Right ventricle myocardium superior (tissue), 1 donor: ENCODE results near the gene LPAR1. TPM values are rescaled to one million over a fixed set of nuclear protein-coding genes. Genes with fewer than 3 reads are reported as not detected.

Source experiments
- ATAC-seq: fragments of 200-7000 bp; cut with Tn5 transposase; one replicate; pipeline ENCODE4 v1.9.1; 2020; ENCODE audit warnings: mild to moderate bottlenecking; ENCODE audit not compliant: poor library complexity
- DNase-seq: peaks from one replicate; pipeline ENCODE4 v3.0.0-alpha.2; 2020
- intact Hi-C: fragments of 100-400 bp; cut with DNase I; formaldehyde crosslinking; loops from one replicate; pipeline ENCODE4 v1.11.2; 2022
- total RNA-seq: library from RNA; stranded (reverse); fragmentation: NEBNext Ultra II Directional; extraction: Animal tissue kit (Norgen Biotek cat#: 25700); gene quantifications from one replicate; pipeline ENCODE4 v1.2.1, GENCODE V29; 2021
- donor health status: DM: no; HTN: yes; CAD: no; lungs with severe emphysema.

The LPAR1 gene
- total RNA-seq, 1 donor from 2014 or later = 12.7 TPM

DNA sequence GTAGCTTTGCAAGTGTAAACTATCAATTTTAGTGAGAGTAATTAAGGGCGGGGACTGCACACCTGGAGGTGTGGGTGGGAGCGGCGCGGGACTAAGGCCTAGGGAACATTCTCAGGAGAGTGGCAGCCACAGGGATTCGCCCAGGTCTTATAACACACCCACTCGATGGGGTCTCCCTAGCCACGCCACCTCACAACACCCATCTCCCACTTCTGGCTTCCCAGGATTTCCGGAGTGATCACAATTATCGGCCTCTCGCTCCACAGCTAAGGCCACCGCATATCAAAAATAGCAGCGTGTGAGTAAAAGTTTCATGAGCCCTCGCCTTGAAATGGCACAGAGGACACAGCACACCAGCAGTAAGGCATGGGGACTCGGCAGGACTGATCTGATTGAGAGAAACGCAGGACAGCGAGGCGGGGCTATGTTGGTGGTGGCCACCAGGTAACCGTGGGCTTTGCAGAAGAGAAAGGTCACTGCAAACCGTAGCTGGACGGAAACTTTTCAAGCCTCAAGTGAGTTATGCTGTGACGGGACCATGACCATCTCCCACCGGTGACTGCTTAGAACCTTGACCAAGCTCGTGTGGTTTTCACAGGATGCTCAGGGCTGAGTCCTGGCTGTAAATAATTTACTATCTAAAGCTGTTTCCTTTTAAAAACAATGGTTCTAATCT, 1.1 kb upstream of the LPAR1 start:
- intact Hi-C loops = no loop called here
- no peak for DNase-seq
- ATAC-seq = no peak

DNA sequence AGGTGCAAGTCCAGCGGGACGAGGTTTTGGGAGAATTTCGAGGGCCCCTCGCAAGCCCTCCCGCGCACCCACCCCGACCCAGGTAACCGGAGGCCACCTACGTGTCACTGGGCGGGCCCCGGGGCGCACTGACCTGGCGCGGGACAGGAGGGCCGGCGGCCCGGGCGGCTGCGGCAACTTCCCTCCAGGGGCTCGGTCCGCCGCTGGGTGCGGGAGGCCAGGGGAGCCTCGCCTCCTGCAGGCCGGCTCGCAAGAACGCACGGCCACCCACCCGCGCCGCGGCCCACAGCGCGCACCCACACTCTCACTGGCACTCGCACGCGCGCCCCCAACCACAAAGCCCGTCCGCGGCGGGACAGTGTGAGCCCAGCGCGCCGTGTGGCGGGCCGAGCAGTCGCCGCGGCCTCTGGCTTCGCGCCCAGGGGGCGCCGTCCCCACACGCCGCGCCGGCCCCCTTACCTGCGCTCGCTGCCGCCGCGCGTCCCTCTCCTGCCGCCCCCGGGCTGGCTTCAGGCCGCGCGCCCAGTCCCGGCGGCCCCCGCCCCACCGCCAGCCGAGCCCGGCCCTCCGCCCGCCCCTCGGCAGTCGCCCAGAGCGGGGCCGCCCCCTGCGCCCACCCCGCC, 451 bp downstream of the LPAR1 start:
- peak; percentile 55 for DNase-seq
- intact Hi-C loops = no loop called here
- ATAC-seq = peak; percentile 21

DNA sequence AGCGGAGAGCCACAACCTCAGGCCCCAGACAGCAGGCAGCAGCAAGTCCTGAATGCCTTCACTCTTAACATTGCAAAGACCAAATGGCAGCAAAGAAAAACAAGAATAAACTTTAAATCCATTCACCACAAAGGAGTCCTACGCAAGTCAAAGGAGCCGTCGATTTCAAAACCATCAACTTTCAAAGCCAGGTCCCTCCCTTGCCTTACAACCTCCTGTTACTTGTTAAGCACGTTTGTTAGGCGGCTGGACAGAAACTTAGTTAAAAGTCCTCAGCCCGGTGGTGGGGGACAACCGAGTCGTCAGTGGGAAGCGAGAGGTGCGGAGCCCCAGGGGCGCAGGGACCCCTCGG, 938 bp downstream of the LPAR1 start:
- ATAC-seq (peak; percentile 8), DNase-seq (no peak)
- intact Hi-C loops = no loop called here

DNA sequence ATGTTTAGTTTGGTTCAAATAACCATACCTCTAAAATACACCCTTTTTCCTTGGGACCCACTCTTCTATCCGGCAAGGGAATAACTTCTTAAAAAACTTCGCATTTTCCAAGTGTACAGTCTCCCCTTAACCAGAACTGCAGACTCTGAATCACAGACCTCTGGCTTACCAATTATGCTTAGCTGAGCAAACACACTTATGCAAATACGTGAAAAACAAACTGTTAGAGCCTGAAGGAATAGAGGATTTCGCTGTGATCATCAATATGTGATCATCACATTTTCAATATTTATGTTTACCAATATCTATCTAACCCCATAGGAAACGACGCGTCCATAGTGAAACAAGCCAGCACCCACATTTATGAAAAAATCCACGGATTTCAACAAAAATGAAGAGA, 1.3 kb downstream of the LPAR1 start:
- DNase-seq (no peak), ATAC-seq (no peak)
- intact Hi-C loops = no loop called here

DNA sequence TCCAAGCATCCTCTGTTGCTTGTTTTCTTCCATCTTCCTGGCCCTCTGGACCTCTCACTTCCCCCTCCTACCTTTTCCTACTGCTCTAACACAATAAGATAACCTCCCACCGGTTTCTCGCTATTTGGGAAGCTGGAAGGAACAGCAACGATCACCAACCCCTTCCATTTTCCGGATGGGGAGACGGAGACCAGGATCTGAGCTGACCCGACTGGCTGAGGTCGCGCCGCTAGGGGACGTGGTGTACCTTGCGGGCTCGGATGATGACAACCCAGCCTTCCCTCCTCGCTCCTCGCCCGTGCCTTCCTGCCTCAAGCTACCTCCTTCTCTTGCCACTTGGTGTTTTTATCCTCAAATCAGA, 1.9 kb downstream of the LPAR1 start:
- DNase-seq (peak; percentile 81), ATAC-seq (peak; percentile 64)
- intact Hi-C loops = no loop called here

DNA sequence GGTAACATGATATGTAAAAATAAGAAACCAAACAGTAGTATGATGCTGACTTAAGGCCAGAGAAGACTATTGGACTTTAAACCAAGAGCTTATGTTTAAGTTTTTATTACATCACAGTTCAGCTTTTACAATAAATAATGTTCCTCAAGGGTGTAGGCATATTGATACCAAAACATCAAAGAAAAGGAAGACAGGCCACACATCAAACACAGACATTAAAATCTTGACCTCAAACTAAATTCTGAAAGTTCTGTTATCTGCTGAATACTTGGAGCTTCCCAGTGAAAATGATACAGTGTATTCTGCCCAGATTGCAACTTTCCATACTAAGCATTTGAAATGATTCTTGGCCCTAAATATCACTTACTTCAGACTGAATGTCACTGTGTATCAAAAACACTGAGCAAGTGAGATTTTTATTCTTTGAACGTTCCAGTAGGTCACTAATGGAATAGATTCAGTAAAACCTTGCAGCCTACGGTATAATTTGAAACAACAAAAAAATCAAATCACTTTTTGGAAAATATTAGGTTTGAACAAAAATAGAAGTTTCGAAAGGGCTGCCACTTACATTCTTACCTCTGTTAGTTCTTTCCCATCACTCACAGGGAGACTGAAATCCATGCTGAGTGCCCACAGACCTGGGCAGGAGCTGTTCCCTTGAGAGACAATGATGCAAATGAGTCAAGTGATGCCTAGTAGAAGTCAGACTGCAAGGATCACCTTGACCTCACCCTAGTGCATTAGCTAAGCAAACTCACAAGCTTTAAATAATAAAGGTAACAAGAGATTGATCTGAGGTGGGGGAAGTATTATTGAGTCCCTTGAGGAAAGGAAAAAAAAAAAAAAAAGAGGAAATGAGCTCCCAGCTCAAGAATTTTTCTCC, 2.5 kb downstream of the LPAR1 start:
- DNase-seq (no peak), ATAC-seq (no peak)
- intact Hi-C loops = no loop called here

DNA sequence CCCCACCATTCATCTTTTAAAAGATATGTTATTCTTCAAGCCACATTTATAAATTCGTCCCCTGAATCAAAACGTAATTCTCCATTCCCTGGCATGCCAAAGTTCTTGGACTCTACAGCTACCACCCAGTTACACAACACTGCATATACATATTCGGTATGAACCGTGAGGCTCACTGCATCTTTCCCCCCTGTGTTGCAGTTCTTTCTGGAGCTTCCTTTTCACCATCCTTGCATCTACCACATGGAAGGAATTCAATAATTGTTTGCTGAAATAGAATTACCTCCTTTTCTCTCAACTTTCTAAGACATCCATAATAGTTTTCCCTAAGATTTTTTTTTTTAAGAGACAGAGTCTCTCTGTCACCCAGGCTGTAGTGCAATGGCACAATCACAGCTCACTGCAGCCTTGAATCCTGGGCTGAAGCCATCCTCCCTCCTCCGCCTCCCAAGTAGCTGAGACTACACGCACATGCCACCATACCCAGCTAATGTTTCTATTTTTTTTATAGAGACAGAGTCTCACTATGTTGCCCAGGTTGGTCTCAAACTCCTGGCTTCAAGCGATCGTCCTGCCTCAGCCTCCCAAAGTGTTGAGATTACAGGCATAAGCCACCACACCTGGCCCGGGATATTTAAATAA, 3.3 kb downstream of the LPAR1 start:
- intact Hi-C loops = no loop called here
- no peak for ATAC-seq
- DNase-seq = no peak

DNA sequence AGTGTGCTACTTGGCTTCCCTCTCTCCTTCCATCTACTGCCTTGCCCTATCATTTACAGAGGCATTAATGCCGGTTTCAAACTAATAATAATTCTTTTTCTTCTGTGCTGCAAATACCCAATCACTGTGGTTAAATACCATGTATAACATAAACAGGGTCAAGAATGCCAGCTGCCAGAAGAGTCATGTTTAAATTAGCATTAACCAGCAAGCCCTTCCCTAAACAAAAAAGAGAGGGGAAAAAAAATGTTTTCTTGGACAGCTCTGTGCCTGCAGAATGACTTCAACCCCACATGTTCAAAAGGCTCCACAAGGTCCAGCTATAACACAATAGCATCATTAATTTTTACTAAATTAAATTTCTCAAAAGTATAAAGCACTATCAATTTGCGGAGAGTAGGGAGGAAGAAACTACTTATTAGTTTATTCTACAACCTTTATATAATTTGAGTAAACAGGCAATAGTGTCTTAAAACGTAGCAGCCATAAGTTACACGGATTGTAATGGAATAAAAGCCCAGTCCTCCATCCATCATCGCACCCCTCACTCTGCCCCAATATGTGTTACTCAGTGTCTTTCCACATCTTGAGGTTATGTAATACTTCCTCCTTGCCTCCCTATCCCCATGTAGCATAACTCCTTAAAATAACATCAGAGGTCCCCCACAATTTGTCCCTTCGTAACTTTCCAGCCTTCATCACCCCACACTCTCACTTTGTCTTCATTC, 3.9 kb downstream of the LPAR1 start:
- intact Hi-C loops = no loop called here

DNA sequence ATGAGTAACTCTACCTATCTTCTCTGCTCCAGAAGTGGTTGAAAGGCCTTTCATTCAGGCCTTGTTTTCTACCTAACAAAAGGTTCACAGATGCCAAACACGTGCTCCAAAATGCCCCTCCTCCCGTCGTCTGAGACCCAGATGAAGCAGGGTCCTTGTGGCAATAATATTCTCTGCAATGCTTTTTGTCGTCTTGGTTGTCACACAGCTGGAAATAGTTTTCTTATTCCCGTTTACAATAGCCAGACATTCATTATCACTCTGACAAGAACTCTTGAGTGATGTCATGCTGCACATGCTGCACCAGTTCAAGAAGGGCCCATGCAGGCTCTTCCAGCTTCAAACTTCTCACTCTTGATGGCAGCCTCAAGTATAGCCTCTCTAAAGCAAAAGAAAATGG, 7.8 kb downstream of the LPAR1 start:
- ATAC-seq = peak; percentile 39
- DNase-seq = no peak
- intact Hi-C loops = no loop called here

More for the DNA sequence above, 3.9 kb downstream of the LPAR1 start:
- no peak for DNase-seq
- no peak for ATAC-seq

DNA sequence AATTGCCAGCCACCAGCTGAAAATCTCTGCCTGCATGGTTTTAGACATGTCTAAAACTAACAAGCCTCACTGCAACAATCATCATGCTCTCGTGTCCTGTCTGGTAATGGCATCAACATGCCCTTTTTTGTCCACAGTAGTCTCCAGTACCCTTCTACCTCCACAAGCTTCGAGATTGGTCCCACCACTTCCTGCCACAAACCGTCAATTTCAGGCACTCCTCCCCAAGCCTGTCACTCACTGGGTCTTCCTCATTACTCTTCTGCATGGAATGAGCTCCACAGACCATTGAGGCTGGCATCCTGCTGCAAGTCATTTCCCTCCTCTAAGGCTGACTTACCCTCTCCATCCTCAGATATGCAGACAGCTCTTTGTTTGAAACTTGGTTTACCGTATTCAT, 9.0 kb downstream of the LPAR1 start:
- intact Hi-C loops = no loop called here
- ATAC-seq (no peak), DNase-seq (no peak)

DNA sequence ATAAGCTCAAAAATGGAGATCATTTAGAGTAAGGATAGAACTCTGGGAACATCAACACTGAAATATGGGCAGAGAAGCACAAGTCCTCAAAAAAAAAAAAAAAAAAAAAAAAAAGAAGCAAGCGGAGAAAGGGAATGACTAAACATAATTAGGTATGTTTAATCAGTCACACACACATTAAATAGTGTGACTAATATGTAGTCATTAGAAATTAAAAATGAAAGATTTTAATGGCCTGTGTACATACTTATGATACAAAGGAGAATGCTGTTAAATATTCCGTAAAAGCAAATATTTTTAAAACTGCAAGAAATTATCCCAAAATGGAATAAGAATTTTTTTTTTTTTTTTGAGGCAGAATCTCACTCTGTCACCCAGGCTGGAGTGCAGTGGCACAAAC, 10.5 kb downstream of the LPAR1 start:
- DNase-seq = no peak
- intact Hi-C loops = no loop called here
- ATAC-seq = no peak

DNA sequence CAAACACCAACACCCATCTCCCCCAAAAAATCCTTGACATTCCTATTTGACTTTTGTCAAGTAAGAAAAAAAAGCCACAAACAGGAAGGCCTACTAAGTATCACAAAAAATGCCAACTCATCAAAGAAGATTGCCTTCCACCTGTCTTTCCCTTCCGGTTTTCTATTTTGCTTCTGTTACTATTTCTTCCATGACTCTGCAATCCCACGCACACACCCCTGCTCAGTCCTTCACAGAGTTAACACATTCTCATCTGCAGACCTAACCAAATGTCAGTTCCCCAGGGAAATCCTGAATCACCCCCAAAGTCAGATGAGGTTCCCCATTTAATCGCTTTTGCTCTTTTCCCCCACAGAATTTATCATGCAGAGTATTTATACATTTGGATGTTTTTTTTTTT, 15.1 kb downstream of the LPAR1 start:
- DNase-seq (no peak), ATAC-seq (no peak)
- intact Hi-C loops = no loop called here

DNA sequence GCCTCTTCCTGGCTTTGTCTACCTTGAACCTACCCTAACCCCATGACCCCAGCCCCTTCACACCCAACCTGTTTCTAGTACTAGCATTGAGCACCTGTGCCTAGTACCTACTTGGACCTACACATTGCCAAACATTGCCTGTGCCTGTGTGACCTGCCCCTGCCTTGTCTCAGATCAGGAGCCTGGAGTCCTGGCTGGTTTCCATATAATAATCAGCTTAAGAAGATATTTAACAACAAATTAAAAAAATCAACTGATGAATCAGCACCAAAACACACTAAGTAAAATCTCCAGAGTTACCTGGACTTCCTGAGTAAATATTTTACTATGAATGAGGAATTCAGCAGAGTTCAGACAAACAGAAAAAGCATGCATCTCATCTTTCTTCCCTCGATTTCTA, 17.7 kb downstream of the LPAR1 start:
- ATAC-seq (no peak), DNase-seq (no peak)
- intact Hi-C loops = no loop called here

DNA sequence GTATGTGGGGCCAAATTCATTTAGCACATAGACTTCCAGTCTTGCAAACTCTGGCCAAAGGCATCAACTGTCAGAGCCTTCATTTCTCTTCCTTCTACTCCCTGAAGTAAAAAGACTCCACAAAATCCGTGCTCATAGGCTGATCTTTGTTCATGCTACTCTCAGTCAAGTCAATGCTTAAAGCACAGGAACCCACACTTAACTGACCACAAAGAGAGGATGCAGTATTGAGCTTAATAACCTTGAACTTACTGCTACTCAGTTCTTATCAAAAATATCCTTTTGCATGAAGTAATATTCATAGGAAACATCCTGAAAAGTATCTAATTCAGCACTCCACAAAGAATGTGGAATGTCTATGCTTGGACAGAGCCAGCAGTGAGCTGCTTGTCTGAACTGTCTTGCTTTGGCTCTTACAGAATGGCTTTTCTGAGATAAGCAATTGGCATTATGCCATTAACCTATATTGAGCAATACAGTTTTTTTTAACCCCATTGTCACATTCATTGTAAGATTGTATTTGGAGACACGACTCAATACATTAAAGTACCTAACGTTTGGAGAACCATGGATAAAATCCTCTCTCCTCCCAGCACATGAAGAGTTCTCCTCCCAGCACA, 21.7 kb downstream of the LPAR1 start:
- intact Hi-C loops = no loop called here
- ATAC-seq = peak; percentile 31
- no peak for DNase-seq

DNA sequence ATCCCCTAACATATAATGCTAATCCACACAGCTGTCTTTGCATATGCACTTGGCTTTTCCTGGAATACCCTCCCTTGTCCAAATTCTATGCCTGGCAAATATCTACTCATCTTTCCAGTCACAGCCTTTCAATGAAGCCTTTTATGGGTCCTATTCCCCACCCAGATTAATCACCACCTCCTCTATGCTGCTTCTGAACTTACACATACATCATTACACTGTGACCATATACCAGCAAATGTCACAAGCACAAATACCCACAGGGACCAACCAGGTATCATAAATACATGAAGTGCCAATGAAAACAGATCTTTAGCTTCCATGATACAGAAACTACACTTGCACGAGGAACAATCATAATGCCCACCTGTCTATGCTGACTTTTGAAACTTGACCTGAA, 22.3 kb downstream of the LPAR1 start:
- no peak for DNase-seq
- no peak for ATAC-seq
- intact Hi-C loops = no loop called here

DNA sequence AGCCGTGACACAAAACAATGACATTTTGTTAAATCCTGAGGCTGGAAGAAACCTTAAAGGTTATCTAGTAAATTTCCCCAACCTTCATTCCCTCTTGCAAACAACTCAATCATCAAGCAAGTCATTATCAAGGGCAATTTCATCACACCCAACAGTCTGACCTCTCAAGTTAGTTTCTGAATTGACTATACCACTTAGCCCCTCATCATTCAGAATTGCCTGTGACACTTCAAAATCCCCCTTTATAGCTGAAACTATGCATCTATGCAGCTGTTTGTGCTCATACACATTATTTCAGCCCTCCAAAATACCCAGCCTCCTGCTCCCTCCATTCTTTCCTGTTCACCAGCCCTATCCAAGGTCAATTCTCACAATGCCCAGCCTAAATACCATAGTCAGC, 24.6 kb downstream of the LPAR1 start:
- ATAC-seq (no peak), DNase-seq (no peak)
- intact Hi-C loops = no loop called here

DNA sequence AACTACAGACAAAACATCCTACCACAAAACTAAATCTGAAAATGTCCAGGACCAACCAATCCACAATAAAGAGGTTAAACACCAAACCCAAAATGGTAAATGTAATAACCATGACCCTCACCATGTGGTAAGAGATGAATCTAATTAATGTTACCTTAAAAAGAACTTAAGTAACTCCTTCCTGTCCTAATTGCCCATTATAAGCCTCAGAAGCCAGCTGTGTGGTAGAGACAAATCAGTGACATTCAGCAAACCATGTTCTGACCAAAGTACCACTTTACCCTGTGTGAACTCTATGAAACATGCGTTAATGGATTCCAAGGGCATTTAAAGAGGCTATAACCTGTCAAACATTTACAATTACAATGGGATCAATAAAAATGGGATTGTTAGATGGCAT, 25.0 kb downstream of the LPAR1 start:
- no peak for DNase-seq
- intact Hi-C loops = no loop called here
- no peak for ATAC-seq

DNA sequence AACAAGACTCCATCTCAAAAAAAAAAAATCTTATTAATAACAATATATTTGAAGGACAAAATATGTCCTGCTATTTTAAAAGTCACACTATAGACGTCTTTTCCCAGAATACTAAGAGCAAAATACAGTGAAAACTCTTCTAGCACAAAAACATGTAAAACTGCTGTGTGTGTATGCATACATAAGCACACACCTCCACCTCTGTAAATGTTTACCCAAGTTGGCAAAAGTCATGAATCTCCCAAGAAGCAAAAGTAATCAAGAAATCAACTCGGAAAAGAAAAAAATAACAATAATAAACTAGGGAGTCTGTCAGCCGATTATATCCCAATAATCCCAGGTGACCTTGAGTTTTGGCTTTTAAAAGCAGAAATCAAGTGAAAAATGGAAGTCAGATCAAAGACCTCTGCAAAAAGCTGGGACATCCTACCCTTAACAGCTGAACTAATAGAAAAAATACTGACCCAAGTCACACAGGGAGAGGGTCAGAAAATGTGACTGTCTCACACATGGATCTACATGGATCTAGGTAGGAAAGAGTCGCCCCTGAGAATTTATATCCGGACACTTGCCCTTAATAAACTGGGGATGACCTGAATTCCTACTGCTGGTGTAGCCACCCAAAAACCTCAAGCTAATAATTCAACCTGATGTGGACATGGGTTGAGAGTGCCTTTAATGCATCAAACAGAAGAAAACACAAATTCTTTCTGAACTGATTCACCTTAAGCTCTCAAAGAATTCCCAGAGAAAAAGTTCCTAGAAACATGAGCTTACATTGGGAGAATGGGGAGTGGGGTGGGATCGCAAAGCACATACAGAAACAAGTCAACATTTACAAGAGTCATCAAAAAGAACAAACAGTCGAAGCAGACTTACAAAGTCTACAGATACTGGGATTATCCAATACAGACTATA, 29.9 kb downstream of the LPAR1 start:
- ATAC-seq (no peak), DNase-seq (no peak)
- intact Hi-C loops = no loop called here
